ENCODE data around the gene ELMO1.

GRCh38 chr7:37142958-37143357 is 305.7 kb downstream of the ELMO1 start:
- TF ChIP-seq, protein P1, sequence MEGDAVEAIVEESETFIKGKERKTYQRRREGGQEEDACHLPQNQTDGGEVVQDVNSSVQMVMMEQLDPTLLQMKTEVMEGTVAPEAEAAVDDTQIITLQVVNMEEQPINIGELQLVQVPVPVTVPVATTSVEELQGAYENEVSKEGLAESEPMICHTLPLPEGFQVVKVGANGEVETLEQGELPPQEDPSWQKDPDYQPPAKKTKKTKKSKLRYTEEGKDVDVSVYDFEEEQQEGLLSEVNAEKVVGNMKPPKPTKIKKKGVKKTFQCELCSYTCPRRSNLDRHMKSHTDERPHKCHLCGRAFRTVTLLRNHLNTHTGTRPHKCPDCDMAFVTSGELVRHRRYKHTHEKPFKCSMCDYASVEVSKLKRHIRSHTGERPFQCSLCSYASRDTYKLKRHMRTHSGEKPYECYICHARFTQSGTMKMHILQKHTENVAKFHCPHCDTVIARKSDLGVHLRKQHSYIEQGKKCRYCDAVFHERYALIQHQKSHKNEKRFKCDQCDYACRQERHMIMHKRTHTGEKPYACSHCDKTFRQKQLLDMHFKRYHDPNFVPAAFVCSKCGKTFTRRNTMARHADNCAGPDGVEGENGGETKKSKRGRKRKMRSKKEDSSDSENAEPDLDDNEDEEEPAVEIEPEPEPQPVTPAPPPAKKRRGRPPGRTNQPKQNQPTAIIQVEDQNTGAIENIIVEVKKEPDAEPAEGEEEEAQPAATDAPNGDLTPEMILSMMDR (IDR thresholded peaks at IDR 0.05), result no peak
- TF ChIP-seq POLR2A (IDR thresholded peaks at IDR 0.05), result no peak

Measured in transverse colon (tissue), 3 donors.